A204.1 (cell line): ENCODE data around the gene MPPED2.
"Not testable (repeated sequence)": the region's sequence is repeated elsewhere in the genome, so short reads cannot be mapped to it uniquely, and the experiment has no call there.

ENCODE experiments used
- FAIRE-seq: peaks from 2 replicates; lab custom pipeline; 2012; peaks lifted over from hg19 to GRCh38; lab: Jason Lieb, UNC

MPPED2 gene

DNA sequence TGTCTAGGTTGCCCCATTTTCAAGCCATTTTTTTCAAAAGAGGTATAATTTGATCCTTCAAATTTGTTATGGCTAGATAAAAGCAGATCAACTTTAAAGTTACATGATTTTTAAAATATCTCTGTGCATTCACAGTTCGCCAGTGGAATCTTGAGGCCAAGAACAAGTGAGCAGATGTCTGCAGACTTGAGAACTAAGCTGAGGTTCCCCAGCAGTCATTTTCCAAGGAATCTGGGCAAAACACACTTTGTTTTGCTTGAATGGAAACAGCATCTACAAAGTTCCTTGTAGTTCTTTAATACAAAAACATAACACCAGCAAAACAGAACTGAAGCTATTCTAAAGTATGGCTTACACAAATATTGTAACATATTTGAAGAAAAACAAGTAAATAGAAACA lies 7.7 kb downstream of the MPPED2 start:
- FAIRE-seq = no peak

DNA sequence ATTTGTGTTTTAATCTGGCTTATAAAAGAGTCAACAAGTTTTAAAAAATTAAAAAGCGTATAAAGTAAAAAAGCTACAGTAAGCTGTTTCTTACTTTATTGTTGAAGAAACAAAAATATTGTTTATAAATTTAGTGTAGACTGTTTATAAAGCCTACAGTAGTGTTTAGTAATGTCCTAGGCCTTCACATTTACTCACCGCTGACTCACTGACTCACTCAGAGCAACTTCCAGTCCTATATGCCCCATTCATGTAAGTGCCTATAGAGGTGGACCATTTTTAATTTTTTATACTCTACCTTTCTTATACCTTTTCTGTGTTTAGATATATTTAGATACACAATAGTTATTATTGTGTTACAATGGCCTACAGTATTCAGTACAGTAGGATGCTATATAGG lies 12.2 kb downstream of the MPPED2 start:
- FAIRE-seq = no peak

DNA sequence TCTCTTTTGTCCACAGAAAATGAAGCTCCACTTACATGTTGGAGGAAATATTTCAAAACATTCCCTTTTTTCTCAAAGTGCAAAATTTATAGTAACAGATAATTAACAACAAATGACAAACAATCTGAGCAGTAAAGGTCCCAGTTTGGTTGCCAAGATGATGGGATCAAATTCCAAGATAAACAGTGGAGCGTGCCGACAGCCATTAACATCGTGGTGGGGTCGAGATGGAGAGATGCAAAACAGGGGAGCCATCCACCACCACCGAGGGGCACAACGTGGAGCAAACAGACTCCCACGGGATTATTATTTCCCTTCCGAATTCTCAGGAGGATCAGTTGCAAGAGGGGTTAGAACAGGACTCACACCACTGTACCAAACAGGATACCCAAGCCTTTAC lies 17.2 kb downstream of the MPPED2 start:
- no peak for FAIRE-seq

DNA sequence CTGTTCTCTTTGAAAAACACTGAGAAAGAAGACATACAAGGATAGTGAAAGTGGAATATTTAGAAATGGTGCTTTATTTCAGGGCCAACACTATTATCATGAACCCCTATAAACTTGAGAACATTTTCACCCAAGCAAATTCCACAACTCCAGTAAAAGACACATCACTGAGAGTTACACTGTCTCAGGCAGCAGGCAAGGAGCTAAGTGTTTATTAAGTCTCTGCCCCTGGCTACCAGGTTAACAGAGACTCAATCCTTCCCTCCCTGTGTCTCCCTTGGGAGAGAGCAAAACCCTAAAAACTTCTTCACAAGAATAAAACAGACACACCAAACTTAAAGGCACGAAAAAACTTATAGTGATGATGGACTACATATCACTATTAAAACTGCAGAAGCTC lies 18.5 kb downstream of the MPPED2 start:
- FAIRE-seq = no peak

DNA sequence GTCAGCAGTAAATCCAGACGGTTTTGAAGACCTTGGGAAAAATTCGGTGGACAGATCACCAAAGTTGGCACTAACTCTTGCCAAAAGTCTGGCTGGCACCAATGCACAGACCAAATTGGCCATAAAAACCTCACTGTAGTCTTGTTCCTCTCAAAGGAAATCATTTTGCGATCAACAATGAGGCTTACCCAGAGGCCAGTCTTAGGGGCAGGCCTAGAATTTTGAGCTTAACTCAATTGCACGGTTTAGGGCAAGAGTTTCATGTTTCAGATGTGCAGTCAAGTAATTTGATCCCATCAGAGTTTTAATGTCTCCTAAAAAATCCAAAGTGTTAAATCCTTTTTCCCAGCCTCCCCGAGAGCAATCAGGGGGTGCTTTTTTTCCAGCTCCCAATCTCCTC lies 19.0 kb downstream of the MPPED2 start:
- no peak for FAIRE-seq

DNA sequence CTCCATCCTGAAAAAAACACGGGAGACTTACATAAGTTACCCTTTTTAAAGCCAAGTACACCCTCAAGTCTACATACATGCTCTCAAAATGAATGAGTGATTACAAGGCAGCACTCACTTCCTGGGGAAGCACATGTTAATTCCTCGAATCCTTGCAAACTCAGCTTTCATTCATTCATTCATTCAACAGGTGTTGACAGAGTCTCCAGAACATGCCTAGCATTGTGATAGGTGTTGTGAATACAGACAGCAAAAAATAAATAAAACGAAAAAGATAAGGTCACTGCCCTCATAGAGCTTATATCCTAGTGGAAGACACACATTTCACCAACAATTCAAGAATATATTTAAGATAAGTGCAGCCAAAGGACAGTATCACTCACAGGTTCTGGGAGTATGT lies 19.7 kb downstream of the MPPED2 start:
- FAIRE-seq = no peak

DNA sequence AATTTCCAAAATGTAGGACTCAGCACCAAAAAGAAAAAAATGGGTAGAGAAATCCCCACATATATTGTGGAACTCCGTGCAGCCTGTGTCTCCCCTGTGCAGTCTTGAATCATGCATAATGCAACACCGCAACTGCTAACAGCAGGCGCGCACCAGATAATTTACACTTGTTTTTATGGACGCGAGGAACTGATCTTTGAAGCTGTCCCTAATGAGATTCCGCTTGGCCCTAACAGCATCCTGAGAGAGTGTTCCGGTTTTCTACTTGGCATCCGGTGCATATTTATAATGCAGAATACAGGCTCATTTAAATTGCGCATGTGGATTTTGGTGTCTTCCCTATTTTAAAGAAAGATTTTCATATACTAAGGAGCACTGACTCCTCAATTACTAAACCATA lies 21.1 kb downstream of the MPPED2 start:
- no peak for FAIRE-seq

DNA sequence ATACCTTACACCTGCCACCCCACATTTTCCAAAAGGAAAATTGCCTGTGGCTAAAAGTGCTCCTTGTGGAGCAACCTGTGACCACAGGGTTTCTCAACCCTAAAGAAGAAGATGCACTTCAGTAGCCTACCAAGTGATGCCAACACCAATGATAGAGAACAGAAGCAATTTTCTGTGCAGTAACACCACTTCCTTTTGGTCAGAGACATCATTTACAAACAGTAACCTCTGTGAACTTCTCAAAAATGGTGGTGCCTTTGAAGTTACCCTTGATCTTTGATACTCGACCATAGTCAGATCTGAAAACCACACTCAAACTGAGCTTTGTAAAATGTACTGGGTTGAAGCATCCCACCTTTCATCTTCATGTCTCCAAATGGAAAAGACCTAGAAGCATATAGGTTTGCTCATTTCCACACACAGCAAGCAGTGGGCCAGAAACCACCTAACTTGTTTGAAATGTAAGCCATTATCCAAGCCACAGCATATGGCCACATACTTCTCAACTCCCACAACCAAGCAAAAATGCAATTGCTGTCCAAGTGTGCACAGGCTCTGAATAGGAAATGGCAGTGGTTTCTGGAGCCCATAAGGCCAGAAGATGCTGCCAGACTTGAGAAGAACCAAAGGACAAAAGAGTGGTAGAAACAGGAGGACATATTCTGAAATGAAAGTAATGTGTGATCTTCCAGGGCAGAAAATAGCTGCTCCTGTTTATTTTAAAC lies 24.3 kb downstream of the MPPED2 start:
- FAIRE-seq = no peak

DNA sequence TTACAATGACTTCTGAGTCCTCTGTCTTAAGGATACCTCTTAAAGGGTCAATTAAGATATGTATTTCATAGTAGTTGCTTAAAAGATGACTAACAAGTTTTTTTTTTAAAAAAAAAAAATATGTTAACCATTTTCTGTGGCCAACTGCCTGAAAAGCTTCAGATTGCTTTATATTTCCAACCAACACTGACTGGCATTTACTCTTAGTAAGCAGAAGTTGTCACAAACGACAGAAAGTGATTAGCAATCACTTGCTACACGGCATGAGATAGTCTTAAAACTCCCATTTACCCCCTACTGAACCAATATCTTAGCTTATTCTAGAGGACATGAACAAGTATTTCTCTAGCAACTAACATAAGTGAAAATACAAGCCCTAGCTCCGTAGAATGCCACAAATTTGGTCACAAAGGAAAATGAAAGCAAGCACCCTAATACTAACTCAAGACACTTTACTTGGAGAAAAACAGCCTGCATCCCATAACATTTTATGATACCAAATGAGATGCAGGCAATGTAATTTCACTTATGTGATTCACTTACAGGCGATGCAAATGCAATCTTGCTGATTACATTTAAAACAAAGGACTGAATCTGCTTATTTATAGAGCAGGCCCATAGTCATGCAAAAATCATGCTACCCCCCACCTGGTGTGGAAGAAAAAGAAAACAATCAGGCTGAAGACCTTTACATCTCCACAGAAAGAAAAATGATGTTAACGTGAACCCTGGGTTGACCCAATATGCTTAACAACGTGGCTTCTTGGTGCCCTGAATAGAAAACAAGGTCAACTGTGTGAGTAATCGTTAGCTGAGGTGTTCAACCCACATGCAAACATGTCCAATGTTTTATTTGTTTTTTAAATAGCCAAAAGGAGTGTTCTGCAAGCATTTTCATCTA lies 25.7 kb downstream of the MPPED2 start:
- FAIRE-seq = no peak

DNA sequence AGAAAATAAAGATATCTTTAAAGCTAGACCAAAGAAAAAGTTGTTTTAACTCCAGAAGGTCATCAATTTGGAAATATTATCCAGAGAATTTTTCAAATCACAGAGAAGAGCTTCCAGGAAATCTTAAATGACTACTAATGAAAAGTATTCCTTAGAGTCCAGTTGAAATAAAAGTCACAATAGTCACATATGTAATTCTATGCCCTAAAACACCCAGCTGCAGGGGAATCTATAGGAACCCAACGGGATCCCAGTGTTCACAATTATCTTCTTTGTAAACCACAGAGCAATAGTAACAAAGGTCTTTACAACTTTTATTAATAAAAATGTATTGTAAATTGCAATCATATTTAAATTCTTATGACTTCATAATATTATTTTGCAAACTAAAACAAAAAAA lies 27.1 kb downstream of the MPPED2 start:
- no peak for FAIRE-seq

DNA sequence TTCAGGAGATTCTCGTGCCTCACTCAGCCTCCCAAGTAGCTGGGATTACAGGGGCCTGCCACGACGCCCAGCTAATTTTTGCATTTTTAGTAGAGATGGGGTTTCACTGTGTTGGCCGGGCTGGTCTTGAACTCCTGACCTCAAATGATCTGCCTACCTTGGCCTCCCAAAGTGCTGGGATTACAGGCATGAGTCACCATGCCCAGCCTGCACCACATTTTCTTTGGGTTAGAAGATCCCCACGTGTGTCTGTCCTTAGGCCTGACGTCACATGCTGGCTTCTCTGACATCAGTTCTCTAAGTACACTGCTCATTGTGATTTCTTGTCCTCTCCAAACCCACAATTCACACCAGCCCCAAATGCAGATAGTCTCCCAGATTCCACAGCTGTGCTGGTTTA lies 31.6 kb downstream of the MPPED2 start:
- FAIRE-seq = not testable (repeated sequence)

DNA sequence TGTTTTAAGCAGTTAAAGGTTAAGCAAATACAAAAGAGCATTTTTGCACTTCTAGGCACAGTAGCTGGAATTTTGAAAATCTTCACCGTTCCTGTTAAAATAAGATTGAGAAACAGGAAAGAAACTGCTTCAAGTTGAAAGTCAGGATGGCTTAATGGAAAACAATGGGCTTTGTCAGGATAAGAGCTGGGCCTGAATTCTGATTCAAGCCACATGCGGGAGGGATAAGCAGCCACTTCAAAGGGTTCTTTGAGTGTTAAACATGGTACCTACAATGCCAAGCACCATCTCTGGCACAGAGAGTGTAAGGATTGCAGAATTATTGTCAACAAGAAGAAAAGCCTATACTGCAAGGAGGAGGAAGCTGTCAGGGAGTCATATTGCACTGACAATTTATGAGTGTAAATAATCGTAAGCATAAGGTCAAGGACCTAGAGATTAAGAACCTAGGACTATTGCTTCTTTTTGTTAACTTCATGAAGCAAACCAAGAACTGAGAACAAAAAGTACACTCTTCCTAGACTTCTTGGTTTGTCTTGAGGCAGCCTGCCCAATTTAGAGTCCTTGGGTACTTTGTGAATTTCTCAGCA lies 32.5 kb downstream of the MPPED2 start:
- FAIRE-seq = no peak

DNA sequence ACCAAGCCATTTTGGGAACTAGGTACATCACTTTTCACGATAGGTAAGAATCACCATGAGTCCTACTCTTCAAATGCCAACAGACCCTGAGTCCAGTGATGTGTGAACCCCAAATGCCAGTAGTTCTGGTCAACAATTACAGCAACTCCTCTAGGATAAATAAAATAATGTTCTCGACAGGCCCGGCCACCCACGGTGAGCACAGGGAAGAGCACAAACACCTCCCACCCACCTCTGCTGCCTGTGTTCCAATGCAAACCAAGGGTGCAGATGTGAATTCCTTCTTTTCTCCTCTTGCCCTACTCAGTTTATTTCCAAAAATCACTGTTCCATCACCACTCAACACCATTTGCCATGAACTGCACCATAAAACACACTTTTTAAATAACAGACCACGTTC lies 33.3 kb downstream of the MPPED2 start:
- no peak for FAIRE-seq

DNA sequence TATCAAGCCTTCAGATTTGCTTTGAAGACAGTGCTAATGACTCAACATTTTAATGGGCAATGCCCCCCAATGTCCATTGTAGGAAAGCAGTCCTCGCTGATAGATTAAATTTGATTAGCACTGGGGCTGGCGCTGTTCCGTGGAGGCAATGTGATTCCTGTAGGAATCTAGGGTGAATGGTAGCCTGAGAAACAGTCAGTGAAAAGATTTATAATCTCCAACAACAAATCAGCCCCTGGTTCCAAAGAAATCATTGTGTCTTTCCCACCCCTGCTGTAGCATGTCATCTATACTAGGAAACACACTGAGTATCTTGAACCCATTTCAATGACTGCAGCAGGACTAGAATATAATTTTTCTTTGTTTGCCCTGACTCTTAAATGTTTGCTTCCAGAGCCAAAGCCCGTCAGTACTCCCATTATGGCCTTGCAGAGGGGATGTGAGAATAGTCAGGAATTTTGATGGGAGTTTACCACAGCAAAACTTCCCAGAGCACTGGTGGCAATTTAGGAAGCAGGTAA lies 36.1 kb downstream of the MPPED2 start:
- no peak for FAIRE-seq

DNA sequence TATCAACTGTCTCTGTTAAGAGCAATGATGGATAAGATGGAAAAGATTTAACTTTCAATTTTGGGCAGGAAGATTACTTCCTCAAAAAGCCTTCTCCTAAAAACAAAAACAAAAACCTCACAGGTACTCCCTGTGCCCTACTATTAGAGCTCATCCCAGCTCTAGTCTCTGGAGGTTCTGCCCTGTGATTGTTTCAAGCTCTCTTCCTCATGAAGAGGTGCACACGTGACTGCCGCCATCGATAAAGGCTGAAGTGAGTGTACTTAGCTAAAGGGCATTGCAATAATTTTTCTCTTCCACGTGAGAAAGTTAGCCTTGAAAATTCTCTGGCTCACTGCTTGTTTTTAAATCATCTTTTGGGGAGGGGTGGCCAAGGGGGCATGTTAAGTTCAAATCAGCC lies 36.6 kb downstream of the MPPED2 start:
- FAIRE-seq = no peak

DNA sequence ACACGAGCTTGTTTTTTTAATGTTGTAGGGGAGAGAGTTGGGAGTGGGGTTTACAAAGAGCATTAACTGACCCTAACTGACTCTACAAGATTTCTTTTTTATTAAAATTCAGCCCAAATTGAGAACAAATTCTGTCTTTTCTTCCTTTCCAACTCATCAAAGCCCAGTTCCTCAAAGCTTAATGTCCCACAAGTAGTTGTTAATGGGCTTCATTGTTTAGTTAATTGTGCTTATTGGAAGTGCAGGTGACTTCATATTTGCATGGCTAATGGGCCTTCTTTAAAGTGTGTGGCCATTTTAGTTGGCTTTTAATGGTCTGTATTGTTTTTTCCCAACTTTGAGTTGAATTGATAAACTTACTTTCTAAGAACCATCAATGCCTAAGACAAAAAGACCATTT lies 39.8 kb downstream of the MPPED2 start:
- FAIRE-seq = no peak

DNA sequence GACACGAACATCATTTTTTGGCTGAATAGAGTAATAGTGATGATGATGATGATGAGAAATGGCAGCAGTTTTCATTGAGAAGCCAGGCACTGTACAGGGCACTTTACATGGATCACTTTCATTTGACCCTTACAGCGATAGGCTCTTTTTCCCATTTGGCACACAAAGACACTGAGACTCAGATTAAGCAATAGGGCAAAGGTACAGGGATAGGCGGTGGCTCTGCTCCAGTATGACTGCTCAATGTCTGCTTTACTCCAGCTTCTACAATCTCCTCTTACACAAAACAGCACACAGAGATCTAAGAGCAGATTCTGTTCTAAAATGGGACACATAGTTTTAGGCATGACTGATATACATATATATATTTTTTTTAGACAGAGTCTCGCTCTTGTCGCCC lies 40.6 kb downstream of the MPPED2 start:
- FAIRE-seq = no peak

DNA sequence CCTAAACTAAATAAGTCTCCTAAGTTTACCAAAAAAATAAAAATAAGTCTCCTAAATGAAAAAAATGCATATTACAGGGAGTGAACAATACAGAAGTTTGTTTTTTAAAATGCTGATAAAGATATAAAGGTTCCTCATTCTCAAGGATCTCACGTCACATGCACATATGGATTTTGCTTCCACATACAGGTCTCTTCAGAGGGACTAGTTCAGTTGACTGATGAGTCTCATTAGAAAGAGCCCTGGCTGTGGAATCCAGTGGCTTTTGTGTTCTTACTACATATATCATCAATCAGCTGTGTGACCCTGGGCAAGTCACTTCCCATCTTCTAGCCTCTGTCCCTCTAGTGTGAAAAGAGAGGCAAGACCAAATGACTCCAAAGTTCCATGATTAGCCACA lies 43.1 kb downstream of the MPPED2 start:
- FAIRE-seq = no peak

DNA sequence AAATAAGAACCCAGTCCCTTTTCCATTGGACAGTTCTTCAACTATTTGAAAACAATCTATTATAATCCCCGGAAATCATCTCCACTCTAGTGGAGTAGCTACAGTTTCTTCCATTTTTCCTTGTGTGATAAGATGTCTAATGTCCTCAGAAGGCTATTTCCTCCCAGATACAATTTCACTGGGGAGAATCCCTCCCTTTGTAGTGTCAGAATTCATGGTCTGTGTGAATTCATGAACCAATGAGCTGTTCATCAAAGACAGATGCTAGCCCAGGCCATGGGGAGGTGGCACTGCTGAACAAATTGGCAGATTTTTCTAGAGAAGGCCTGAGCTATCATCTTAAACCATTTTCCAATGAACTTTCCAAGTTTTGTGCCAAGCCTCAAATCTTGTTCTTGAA lies 45.4 kb downstream of the MPPED2 start:
- FAIRE-seq = no peak

DNA sequence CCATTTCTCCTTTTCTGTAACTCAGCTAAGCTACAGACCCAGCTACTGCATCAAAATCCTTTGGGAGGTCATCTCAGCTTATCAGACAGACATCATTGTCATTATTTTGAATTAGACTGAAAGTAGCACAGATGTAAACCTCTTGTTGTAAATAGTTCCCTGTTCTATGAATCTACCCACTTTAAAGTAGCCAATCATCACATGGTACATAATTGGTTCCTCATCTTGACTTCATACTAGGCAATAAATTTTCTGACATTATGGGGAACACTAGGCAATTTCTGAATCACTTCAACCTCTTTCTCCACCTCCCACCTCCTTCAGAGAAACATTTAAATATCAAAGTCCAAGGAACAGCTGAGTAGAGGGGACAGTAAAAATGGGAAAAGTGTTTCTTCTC lies 47.9 kb downstream of the MPPED2 start:
- no peak for FAIRE-seq

DNA sequence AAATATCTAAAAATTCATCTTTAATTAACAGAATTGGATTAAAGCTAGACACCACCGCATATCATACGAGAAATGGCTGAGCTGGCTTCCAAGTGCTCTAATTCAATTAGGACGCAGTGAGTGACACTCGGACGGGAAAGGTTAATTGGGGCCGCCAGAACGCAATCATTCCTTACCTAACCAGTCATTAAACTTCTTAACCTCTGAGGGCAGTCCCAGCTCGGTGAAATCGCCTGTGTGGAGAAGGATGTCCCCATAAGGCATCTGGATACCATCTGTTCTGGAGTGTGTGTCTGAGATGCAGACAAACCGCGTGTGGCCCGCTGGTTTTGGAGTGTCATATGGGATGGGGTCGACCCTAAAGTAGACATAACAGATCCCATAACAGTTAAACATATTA lies 50.3 kb downstream of the MPPED2 start:
- no peak for FAIRE-seq

DNA sequence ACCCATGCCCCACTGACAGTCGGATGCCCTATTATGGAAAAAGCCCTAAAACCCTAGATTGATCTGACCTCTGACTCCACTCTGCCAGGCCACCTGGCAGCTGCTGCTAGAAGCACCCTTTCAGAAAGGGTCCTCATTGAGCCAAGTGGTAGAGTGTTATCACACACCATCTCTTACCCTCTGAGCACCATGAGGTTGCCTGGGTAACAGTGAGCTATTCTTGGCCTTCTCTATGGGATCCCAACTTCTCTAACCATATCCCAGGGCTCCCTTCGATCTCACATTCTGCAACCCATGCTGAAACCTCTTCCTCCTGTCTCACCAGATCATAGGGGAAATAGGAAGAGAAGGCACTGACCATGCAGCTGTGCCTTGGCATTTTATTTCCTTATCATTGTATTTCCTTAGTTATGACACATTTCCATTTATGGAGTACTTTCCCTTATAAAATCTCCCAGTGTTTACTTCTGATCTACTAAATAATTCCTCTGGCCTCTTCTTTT lies 52.7 kb downstream of the MPPED2 start:
- no peak for FAIRE-seq

DNA sequence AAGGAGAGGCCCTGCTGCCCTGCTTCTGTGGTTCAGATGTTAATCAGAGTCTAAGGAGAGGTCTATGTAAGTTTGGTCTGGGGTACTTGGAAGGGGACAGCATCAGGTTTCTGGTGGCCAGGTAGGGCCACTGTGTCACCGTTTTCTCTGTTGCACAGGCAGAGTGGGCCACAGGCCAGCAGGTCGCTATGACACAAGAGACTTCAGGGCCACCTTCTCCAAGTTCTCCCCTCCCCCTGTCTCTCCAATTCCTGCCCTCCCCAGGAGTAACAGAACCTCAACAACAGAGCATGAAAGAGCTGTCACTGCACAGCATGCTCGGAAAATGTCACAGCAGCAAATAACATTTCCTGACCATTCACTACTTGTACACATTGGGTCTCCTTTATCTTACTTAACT lies 58.6 kb downstream of the MPPED2 start:
- no peak for FAIRE-seq
